ENCODE data around the gene SLC18A3.

DNA sequence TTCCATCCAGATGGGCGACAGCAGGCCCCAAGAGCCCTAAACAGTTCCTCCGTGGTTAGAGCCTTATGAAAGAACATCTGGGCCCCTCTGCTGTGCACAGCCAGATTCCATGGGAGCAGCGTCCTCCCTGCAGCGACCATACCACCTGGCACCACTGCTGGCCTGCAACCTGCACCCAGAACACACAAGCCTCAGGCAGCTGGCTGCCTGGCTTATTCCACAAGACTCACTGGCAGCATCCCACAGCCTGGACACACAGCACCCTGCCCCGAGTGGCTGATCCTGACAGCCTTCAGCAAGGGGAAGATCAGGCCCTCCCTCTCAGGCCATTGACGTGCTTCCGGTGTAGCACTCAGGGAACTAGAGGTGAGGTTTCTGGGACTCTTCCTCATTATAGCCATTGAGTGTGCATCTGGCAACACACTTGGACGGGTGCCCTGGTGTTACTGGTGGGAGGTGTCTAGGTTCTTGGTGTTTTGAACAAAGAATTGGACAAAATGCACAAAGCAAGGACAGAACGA is 37.5 kb upstream of the SLC18A3 start:
- no peak for TF ChIP-seq GATA1 (IDR thresholded peaks at IDR 0.05; ENCODE audit: low read depth, low read length)
- TF ChIP-seq POLR2A (IDR thresholded peaks at IDR 0.05; ENCODE audit: low read length), result no peak
